HUES64 (cell line): ENCODE results near the gene ACBD6.

Experiments
- H3K27ac ChIP-seq: 2 replicates; pipeline ENCODE4 v1.7.0; 2013; ENCODE audit warnings: low read depth, low read length, inconsistent platforms
- H3K27me3 ChIP-seq: 2 replicates; pipeline ENCODE4 v1.6.1; 2013; ENCODE audit warnings: mild to moderate bottlenecking, low read length; ENCODE audit not compliant: insufficient read depth
- H3K36me3 ChIP-seq: 2 replicates; pipeline ENCODE4 v1.6.1; 2013; ENCODE audit warnings: mild to moderate bottlenecking, low read length; ENCODE audit not compliant: insufficient read depth
- H3K4me1 ChIP-seq: 2 replicates; pipeline ENCODE4 v1.6.1; 2013; ENCODE audit warnings: mild to moderate bottlenecking, low read length, moderate library complexity; ENCODE audit not compliant: insufficient read depth
- H3K4me3 ChIP-seq: 2 replicates; pipeline ENCODE4 v1.5.1; 2013; ENCODE audit warnings: mild to moderate bottlenecking, low read length, moderate library complexity
- H3K9ac ChIP-seq: 2 replicates; pipeline ENCODE4 v1.6.1; 2013; ENCODE audit warnings: mild to moderate bottlenecking, low read depth, low read length
- H3K9me3 ChIP-seq: 2 replicates; pipeline ENCODE4 v1.6.1; 2013; ENCODE audit warnings: low read depth, low read length; ENCODE audit not compliant: insufficient read depth
- WGBS: fragments of 150-250, 120-280 bp; methylation state at CpG from one replicate; pipeline ENCODE4 v1.1.7; 2013; ENCODE audit warnings: missing lambda C conversion rate; 5-methylcytosine and 5-hydroxymethylcytosine counted together

The ACBD6 gene

DNA sequence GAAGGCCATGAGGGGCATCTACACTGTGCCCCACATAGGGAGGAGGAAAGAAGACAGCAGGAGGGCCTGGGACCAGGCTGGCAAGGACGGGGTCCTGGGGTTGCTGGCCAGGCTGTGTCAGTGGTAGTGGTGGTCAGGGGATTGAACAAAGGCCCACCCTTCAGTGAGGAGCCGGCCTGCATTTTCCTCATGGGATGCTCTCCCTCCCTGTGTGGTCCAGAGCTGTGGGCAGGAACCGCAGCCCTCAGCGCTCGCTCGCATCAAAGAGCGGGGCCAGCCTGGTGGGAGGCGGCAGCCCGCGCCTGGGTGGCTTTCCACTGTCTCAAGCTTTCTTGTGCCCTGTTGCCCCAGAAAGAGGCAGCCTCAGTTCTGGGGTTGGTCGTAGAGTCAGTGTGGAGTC is 247.5 kb downstream of the ACBD6 start:
- Histone ChIP-seq H3K4me1 (peaks cover 13% of the 10 kb centered on the region), H3K27ac (no peak overlapping the region), H3K9me3 (no peaks in the 10 kb centered on the region), H3K9ac (no peak overlapping the region), H3K4me3 (no peak overlapping the region), H3K27me3 (no peaks in the 10 kb centered on the region), H3K36me3 (no peaks in the 10 kb centered on the region)
- WGBS = 88% methylated on average over 11 of the region's 11 CpGs

DNA sequence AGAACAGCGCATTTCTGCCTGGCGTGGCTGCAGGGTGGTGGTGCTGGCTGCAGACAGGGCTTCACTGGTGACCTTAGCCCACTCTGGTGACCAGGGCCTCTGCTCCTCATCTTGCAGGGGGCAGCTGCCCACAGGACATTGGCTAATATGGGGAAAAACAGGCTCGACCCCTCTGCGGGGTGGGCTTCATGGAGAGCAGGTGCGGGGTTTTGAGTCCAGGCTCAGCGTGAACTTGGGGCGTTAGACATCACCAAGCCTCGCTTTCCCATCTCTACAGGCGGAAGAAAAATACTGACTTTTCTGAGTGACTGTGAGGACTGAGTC is 247.9 kb downstream of the ACBD6 start:
- Histone ChIP-seq H3K4me1 (peaks cover 13% of the 10 kb centered on the region), H3K27me3 (no peaks in the 10 kb centered on the region), H3K9ac (no peak overlapping the region), H3K4me3 (no peak overlapping the region), H3K27ac (no peak overlapping the region), H3K36me3 (no peaks in the 10 kb centered on the region), H3K9me3 (no peaks in the 10 kb centered on the region)
- WGBS = 88% methylated on average over 9 of the region's 9 CpGs

DNA sequence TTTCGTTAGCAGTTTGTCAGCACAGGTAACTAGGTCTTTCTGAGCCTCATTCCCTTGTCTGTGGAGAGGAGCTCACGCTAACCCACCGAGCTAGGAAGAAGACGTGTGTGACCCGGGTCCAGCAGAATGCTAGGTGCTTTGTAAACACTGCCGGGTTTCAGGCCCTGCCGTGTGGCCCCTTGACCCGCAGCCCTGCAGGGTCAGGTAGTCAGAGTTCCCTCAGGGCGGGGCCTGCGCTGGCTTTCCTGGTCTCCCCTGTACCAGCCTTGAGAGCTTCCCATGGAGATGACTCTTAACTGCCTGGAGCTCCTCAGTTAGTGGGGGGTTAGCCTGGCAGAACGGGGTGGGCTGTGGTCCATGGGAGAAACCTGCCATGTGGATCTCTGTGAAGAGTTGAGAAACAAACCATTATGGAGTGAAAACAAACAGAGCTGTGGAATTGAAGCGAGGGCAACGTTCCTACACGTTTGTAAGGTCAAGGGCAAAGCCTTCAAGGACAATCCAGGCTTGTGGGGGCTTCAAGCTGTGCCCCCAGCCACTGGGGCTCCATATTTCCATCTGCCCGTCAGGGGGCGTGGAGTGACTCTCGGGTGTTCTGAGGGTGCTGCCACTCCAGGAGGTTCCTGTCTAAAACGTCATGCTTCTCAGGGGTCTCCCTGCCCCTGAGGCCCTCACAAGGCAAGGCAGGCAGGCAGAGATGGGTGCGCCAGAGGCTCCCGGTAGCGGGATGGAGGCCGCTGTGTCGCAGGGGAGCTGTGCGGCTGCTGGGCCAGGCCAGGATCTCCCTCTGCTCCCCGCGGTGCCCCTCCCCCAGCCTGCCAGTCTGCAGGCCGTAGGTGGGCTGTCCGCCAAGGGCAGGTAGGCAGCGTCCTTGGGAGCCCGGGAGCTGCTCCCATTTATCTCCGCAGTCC is 248.5 kb downstream of the ACBD6 start:
- peaks cover 16% of the 10 kb centered on the region for H3K4me1 ChIP-seq
- H3K9me3 ChIP-seq = no peaks in the 10 kb centered on the region
- H3K36me3 ChIP-seq = no peaks in the 10 kb centered on the region
- H3K4me3 ChIP-seq = no peak overlapping the region
- H3K9ac ChIP-seq = no peak overlapping the region
- H3K27ac ChIP-seq = no peak overlapping the region
- no peaks in the 10 kb centered on the region for H3K27me3 ChIP-seq
- 84% methylated on average over 31 of the region's 31 CpGs for WGBS

GRCh38 chr1:180252638-180253536 is 249.5 kb downstream of the ACBD6 start:
- WGBS = 61% methylated on average over 12 of the region's 12 CpGs

DNA sequence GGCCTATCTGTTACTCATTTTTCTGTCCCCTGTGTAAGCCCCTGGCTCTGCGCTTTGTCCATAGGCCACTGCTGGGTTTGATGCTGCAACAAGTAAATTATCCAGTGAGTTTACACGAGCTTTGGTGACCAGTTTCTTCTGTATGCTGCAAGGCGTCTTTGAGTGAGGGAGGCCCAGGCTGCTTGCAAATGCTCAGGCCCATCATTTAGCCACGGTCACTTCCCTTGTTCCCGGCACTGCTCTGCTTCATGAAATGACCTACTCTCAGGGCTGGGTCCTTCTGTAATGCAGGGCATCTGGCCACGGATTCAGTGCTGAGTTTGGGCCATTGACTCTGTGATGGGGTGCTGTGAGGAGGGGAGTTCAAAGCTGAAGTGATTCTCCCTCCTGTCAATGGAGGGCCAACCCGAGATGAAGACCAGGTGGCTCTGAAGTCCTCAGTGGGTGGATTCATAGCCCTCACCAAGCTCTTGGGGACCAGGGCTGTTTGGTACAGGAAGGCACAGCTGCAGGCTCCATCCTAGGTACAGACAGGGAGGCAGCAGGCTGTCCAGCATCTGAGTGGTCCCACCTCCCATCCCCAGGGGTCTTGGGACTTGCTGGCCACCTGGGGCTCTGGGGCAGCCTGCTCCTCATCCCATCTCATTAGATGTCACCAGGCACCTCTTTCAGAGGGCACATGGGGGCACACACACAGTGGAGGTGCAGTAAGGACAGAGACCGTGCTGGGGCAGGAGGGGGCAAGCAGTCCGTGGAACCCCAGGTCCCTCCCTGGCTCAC is 250.7 kb downstream of the ACBD6 start:
- Histone ChIP-seq H3K9me3 (no peaks in the 10 kb centered on the region), H3K4me3 (no peak overlapping the region), H3K27me3 (no peaks in the 10 kb centered on the region), H3K4me1 (peaks cover 24% of the 10 kb centered on the region), H3K36me3 (no peaks in the 10 kb centered on the region), H3K27ac (no peak overlapping the region), H3K9ac (no peak overlapping the region)
- WGBS = 90% methylated on average over 9 of the region's 9 CpGs

More at GRCh38 chr1:180252638-180253536, 249.5 kb downstream of the ACBD6 start:
- Histone ChIP-seq H3K4me3 (no peak overlapping the region), H3K36me3 (no peaks in the 10 kb centered on the region), H3K9ac (no peak overlapping the region), H3K4me1 (peaks cover 17% of the 10 kb centered on the region), H3K27me3 (no peaks in the 10 kb centered on the region), H3K9me3 (no peaks in the 10 kb centered on the region), H3K27ac (no peak overlapping the region)

- peaks cover 24% of the 10 kb centered on the region for H3K4me1 ChIP-seq
- H3K27ac ChIP-seq = no peak overlapping the region
- H3K27me3 ChIP-seq = no peaks in the 10 kb centered on the region
- 84% methylated on average over 16 of the region's 16 CpGs for WGBS
- H3K9me3 ChIP-seq = no peaks in the 10 kb centered on the region
- no peaks in the 10 kb centered on the region for H3K36me3 ChIP-seq
- no peak overlapping the region for H3K9ac ChIP-seq
- no peak overlapping the region for H3K4me3 ChIP-seq
These were observed 251.4 kb downstream of the ACBD6 start for GRCh38 chr1:180250883-180251509.

GRCh38 chr1:180250499-180250770 is 251.9 kb downstream of the ACBD6 start:
- no peak overlapping the region for H3K9ac ChIP-seq
- no peaks in the 10 kb centered on the region for H3K27me3 ChIP-seq
- 89% methylated on average over 7 of the region's 7 CpGs for WGBS
- no peaks in the 10 kb centered on the region for H3K36me3 ChIP-seq
- no peak overlapping the region for H3K4me3 ChIP-seq
- peaks cover 24% of the 10 kb centered on the region for H3K4me1 ChIP-seq
- no peak overlapping the region for H3K27ac ChIP-seq
- no peaks in the 10 kb centered on the region for H3K9me3 ChIP-seq

- peaks cover 25% of the 10 kb centered on the region for H3K4me1 ChIP-seq
- H3K9ac ChIP-seq = no peak overlapping the region
- WGBS = 90% methylated on average over 13 of the region's 13 CpGs
- no peaks in the 10 kb centered on the region for H3K27me3 ChIP-seq
- no peaks in the 10 kb centered on the region for H3K36me3 ChIP-seq
- H3K4me3 ChIP-seq = no peak overlapping the region
- no peaks in the 10 kb centered on the region for H3K9me3 ChIP-seq
- H3K27ac ChIP-seq = no peak overlapping the region
These were observed 252.5 kb downstream of the ACBD6 start for GRCh38 chr1:180249725-180250498.

- Histone ChIP-seq H3K36me3 (no peaks in the 10 kb centered on the region), H3K4me1 (peaks cover 25% of the 10 kb centered on the region), H3K9ac (no peak overlapping the region), H3K27me3 (no peaks in the 10 kb centered on the region), H3K9me3 (no peaks in the 10 kb centered on the region), H3K27ac (no peak overlapping the region), H3K4me3 (no peak overlapping the region)
- whole genome bisulfite sequencing = 74% methylated on average over 9 of the region's 11 CpGs
These were observed 253.4 kb downstream of the ACBD6 start for GRCh38 chr1:180248731-180249681.
